Measurements from ENCODE around the gene NAV3.

The NAV3 gene

DNA sequence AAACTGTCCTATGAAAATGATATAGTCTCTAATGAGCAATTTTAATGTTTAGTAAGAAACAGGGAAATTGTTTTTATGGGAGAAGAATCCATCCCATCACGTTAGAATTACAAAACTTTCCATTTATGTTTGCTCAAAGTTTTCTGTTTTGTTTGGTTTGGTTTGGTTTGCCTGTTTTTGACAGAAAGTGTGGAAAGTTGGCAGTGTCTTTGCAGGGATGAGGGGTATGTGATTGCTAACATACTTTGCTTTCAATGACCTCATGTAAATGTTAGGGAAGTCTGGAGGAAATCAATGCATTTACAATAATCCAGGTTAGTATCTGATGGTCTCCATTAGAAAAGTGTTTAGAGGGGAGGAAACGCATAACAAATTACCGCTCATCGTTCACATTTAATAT, 12.3 kb upstream of the NAV3 start:
- no peaks in the 10 kb centered on the region for H3K27me3 Mint-ChIP-seq
- no peak overlapping the region for H3K4me3 Mint-ChIP-seq
- no peaks in the 10 kb centered on the region for H3K4me1 Mint-ChIP-seq
- H3K36me3 Mint-ChIP-seq = no peaks in the 10 kb centered on the region
- H3K9me3 Mint-ChIP-seq = no peaks in the 10 kb centered on the region
- no peak overlapping the region for H3K27ac Mint-ChIP-seq

DNA sequence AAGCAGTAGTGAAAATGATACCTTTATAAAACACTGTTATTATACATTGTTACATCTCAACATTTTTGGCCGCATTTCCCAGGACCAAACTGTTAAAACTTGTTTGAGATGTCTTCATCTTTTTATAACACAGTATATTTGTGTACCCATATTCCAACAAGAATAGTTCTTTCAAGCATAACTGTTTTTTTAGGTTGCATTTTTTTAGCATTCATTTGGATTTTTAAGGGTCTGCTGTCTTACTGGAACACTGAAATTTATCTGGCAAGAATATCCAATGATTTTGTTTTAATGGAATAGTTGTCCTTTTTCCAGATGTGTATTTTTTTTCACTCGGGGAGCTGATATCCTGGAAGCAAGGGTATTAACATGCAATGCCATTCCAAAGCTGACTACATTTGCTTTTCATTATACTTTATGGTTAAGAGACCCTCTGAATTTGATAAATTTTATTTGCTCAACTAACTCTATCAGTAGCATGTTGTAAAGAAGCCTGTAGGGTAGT, 8.9 kb upstream of the NAV3 start:
- H3K27me3 Mint-ChIP-seq = no peaks in the 10 kb centered on the region
- no peak overlapping the region for H3K27ac Mint-ChIP-seq
- no peaks in the 10 kb centered on the region for H3K36me3 Mint-ChIP-seq
- H3K4me1 Mint-ChIP-seq = no peaks in the 10 kb centered on the region
- no peak overlapping the region for H3K4me3 Mint-ChIP-seq
- H3K9me3 Mint-ChIP-seq = peaks cover 6% of the 10 kb centered on the region

DNA sequence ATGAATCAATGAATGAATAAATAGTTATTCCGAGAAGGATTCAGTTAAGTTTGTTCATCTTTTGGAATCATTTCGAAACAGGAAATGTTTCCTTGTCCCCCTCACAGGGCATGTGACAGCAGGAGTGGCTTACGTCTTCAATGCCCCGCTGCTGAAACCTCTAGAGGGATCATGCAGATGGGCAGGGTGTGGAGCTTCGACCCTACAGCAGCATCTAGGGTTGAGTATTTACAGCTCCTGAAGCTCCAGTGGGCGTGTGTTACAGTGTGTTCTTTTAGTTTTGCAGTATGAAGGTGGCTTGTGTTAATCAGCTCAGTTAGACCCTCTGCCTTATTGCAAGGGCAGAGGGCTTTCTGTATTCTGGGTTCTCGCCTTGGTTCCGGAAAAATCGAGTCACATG, 2.6 kb downstream of the NAV3 start:
- H3K4me1 Mint-ChIP-seq = no peaks in the 10 kb centered on the region

DNA sequence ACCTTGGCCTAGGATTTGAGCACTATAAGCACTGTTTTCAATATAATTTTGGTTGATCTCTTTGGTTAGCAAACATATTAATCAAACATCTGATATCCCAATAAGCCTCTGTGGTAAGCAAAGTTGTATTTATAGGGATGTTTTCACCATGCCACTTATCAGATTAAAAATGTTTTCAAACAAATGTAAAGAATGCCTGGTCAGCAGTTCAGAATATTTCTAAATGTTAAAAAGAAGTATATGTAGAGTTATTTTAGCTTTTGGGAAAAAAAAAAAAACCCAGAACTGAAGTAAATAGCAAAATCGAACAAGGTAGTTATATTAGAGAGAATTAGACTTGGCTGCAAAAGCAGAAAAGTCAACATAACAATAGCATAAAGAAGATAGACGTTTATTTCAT, 3.9 kb downstream of the NAV3 start:
- no peak overlapping the region for H3K4me3 Mint-ChIP-seq
- no peak overlapping the region for H3K27ac Mint-ChIP-seq
- no peaks in the 10 kb centered on the region for H3K9me3 Mint-ChIP-seq
- no peaks in the 10 kb centered on the region for H3K27me3 Mint-ChIP-seq
- no peaks in the 10 kb centered on the region for H3K36me3 Mint-ChIP-seq
- H3K4me1 Mint-ChIP-seq = no peaks in the 10 kb centered on the region

More for the DNA sequence above, 2.6 kb downstream of the NAV3 start:
- Mint-ChIP-seq H3K27me3 (no peaks in the 10 kb centered on the region), H3K4me3 (no peak overlapping the region), H3K27ac (no peak overlapping the region), H3K36me3 (no peaks in the 10 kb centered on the region), H3K9me3 (no peaks in the 10 kb centered on the region)

- no peaks in the 10 kb centered on the region for H3K27me3 Mint-ChIP-seq
- H3K4me3 Mint-ChIP-seq = no peak overlapping the region
- no peak overlapping the region for H3K27ac Mint-ChIP-seq
- H3K9me3 Mint-ChIP-seq = no peaks in the 10 kb centered on the region
- no peaks in the 10 kb centered on the region for H3K36me3 Mint-ChIP-seq
- H3K4me1 Mint-ChIP-seq = no peaks in the 10 kb centered on the region
Observed at GRCh38 chr12:77835969-77836368, 5.3 kb downstream of the NAV3 start.

- Mint-ChIP-seq H3K9me3 (no peaks in the 10 kb centered on the region), H3K36me3 (no peaks in the 10 kb centered on the region), H3K4me1 (no peaks in the 10 kb centered on the region)
Observed at GRCh38 chr12:77837876-77838291, 7.2 kb downstream of the NAV3 start.

GRCh38 chr12:77841521-77841920, 10.8 kb downstream of the NAV3 start:
- no peak overlapping the region for H3K4me3 Mint-ChIP-seq
- no peaks in the 10 kb centered on the region for H3K27me3 Mint-ChIP-seq
- no peaks in the 10 kb centered on the region for H3K36me3 Mint-ChIP-seq
- H3K4me1 Mint-ChIP-seq = no peaks in the 10 kb centered on the region
- no peaks in the 10 kb centered on the region for H3K9me3 Mint-ChIP-seq
- H3K27ac Mint-ChIP-seq = no peak overlapping the region

More at GRCh38 chr12:77837876-77838291, 7.2 kb downstream of the NAV3 start:
- H3K27me3 Mint-ChIP-seq = no peaks in the 10 kb centered on the region
- H3K4me3 Mint-ChIP-seq = no peak overlapping the region
- no peak overlapping the region for H3K27ac Mint-ChIP-seq

DNA sequence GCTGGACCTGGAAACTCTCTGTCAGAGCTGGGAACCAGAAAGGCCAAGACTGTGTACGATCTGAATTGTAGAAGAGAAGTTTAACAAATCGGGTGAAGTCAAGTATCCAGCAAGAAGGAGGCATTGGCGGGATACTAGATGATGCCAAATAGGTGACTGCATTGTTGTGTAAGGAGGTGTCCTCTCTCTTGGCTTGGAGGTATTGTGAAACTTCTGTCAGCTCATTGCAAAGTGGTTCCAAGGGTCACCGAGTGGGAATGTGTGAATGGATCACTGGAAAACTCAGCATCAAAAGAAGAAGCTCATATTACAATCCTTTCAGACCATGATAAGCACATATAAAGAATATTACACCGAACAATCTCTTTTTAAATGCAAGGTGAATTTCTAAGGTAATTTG, 11.7 kb downstream of the NAV3 start:
- Mint-ChIP-seq H3K4me3 (no peak overlapping the region), H3K4me1 (no peaks in the 10 kb centered on the region), H3K27me3 (no peaks in the 10 kb centered on the region), H3K36me3 (no peaks in the 10 kb centered on the region), H3K27ac (no peak overlapping the region), H3K9me3 (no peaks in the 10 kb centered on the region)

DNA sequence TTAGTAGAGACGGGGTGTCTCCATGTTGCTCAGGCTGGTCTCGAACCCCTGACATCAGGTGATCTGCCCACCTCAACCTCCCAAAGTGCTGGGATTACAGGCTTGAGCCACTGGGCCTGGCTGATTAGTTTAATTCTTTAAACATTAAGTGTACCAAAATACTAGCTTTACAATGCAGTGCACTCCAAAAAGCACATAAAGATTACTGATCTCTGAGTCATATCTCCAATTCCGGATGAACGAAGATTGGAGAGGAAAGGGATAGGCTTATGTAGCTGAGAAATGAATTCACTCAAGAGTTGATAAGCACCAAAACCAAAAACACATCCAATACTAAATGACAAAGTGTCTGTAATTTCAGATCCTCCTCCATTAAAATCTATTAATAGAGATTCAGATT, 15.1 kb downstream of the NAV3 start:
- H3K27me3 Mint-ChIP-seq = no peaks in the 10 kb centered on the region
- H3K36me3 Mint-ChIP-seq = no peaks in the 10 kb centered on the region
- no peaks in the 10 kb centered on the region for H3K9me3 Mint-ChIP-seq
- no peaks in the 10 kb centered on the region for H3K4me1 Mint-ChIP-seq
- H3K27ac Mint-ChIP-seq = no peak overlapping the region
- H3K4me3 Mint-ChIP-seq = no peak overlapping the region

DNA sequence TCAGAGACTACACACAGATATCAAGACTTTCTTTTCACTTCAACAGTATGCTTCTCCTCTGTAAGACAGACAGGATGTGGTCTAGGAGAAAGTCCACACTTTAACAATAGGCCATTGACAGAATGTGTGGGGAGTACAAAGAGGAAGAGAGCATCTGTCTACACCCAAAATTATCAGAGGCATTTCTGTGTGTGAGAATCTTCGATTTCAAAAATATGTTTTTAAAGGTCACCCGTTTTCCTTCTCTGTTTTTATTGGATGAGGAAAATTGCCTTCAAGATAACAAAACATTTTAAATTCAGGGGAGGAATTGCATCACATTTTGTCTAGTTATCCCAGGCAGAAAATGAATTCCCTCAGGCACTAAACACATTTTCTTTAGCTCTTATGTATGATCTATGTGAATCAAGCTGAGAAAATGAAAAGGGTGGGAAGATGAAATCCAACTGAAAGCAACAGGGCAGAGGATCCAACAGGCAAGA, 16.4 kb downstream of the NAV3 start:
- H3K36me3 Mint-ChIP-seq = no peaks in the 10 kb centered on the region
- no peaks in the 10 kb centered on the region for H3K4me1 Mint-ChIP-seq
- no peaks in the 10 kb centered on the region for H3K27me3 Mint-ChIP-seq
- no peak overlapping the region for H3K4me3 Mint-ChIP-seq
- H3K9me3 Mint-ChIP-seq = no peaks in the 10 kb centered on the region
- H3K27ac Mint-ChIP-seq = no peak overlapping the region

DNA sequence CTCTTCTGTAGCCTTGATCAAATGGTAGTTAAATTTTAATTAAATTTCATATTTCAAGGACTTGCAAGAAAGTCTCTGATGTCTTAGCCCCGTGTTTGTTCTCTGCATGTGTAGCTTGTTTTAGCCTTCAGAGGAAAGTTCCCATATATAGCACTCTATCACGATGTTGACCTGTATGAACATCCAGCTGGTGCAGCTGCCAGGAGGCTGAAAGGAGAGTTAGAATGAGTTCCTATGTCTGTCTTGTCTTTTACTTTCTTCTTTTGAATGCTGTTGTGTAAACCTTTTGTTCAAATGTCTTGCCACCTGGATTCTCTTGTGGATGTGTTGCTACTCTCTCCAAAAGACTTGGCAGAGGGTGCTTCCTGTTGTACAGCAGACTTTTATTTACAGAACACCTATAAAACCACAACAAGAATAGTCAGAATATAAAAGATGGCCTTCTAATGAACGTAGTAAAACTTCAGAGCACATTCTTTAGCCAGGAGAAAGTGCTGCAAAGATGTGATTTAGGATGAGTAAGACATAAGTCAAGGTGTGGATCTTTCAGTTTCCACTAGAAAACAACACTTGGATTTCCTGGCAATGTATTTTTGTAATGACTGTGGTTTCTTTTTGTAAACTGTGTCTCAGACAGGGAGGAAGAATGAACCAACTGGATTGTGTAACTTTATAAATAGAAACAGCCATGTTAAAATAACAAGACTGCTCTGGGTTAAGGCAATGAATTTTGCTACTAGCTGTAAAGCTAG, 17.2 kb downstream of the NAV3 start:
- H3K4me1 Mint-ChIP-seq = no peaks in the 10 kb centered on the region
- H3K9me3 Mint-ChIP-seq = peaks cover under 1% of the 10 kb centered on the region
- H3K27ac Mint-ChIP-seq = no peak overlapping the region
- no peak overlapping the region for H3K4me3 Mint-ChIP-seq
- no peaks in the 10 kb centered on the region for H3K36me3 Mint-ChIP-seq
- no peaks in the 10 kb centered on the region for H3K27me3 Mint-ChIP-seq

DNA sequence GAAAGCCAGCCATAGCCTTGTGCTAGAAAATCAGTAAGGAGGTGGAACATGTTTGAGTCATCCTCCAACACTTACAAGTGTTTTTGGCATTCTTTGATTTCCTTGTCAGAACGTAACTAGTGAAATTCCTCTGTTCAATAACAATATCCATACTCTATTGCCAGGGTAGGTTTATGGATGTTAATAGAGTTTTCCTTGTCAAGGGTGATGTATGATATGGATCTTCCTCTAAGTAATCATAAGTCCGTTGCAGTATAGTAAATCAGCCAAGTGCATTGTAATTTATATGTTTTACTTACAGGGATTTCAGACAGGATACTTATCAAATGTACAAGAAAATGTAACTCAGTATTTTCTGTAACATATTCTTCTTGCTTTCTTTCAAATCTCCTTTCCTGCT, 19.4 kb downstream of the NAV3 start:
- Mint-ChIP-seq H3K9me3 (peaks cover 6% of the 10 kb centered on the region), H3K27me3 (no peaks in the 10 kb centered on the region), H3K4me3 (no peak overlapping the region), H3K27ac (no peak overlapping the region), H3K36me3 (no peaks in the 10 kb centered on the region), H3K4me1 (no peaks in the 10 kb centered on the region)

GRCh38 chr12:77850698-77851097, 20.0 kb downstream of the NAV3 start:
- Mint-ChIP-seq H3K27ac (no peak overlapping the region), H3K4me3 (no peak overlapping the region), H3K9me3 (peaks cover 6% of the 10 kb centered on the region), H3K36me3 (no peaks in the 10 kb centered on the region), H3K27me3 (no peaks in the 10 kb centered on the region), H3K4me1 (no peaks in the 10 kb centered on the region)

- H3K9me3 Mint-ChIP-seq = peaks cover 6% of the 10 kb centered on the region
- no peak overlapping the region for H3K4me3 Mint-ChIP-seq
- no peaks in the 10 kb centered on the region for H3K36me3 Mint-ChIP-seq
- H3K4me1 Mint-ChIP-seq = no peaks in the 10 kb centered on the region
- H3K27ac Mint-ChIP-seq = no peak overlapping the region
- H3K27me3 Mint-ChIP-seq = no peaks in the 10 kb centered on the region
Observed at GRCh38 chr12:77855548-77855947, 24.9 kb downstream of the NAV3 start.

DNA sequence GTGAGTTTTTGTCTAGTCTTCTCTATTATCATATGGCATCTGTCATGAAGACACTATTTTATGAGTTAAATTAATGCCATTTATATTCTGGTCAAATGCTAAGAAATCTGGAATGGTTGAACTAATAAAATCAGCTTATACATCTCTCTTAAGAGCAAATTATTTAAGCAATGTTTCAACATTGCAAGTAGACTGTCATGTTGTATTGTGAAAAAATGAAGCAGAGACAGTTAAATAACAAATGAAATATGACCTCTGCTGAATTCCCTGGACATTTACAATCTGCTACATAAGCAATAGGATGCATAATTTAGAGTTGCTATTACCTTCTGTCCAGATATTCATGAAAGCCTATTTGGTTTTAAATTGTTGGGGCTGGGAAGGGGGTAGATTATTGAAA, 30.6 kb downstream of the NAV3 start:
- H3K4me3 Mint-ChIP-seq = no peak overlapping the region
- H3K4me1 Mint-ChIP-seq = no peaks in the 10 kb centered on the region
- H3K27me3 Mint-ChIP-seq = no peaks in the 10 kb centered on the region
- no peak overlapping the region for H3K27ac Mint-ChIP-seq
- H3K36me3 Mint-ChIP-seq = no peaks in the 10 kb centered on the region
- H3K9me3 Mint-ChIP-seq = no peaks in the 10 kb centered on the region

DNA sequence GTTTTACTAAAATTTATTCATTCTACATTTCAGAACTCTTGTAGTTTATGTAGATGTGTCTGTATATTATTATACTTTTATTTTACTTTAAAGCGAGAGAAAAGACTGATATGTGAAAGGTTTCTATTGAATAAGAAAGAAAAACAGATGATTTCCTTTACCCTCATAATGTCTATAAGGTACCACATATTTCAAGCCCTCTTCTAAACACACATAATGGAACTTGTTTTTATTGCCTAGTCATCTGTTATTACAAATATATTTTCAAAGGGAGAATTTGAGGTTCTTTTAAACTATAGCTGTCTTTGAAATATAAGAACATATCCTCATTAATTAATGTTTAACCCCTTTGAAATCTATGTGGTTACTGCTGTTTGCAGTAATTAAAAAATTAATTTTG, 34.5 kb downstream of the NAV3 start:
- Mint-ChIP-seq H3K4me3 (no peak overlapping the region), H3K27me3 (no peaks in the 10 kb centered on the region), H3K27ac (no peak overlapping the region), H3K9me3 (no peaks in the 10 kb centered on the region), H3K36me3 (no peaks in the 10 kb centered on the region), H3K4me1 (no peaks in the 10 kb centered on the region)

GRCh38 chr12:77878901-77879300, 48.2 kb downstream of the NAV3 start:
- H3K36me3 Mint-ChIP-seq = no peaks in the 10 kb centered on the region
- no peak overlapping the region for H3K4me3 Mint-ChIP-seq
- no peak overlapping the region for H3K27ac Mint-ChIP-seq
- peaks cover 8% of the 10 kb centered on the region for H3K9me3 Mint-ChIP-seq
- no peaks in the 10 kb centered on the region for H3K4me1 Mint-ChIP-seq
- no peaks in the 10 kb centered on the region for H3K27me3 Mint-ChIP-seq

Measured in activated naive CD4-positive, alpha-beta T cell treated with anti-CD3 and anti-CD28 coated beads, Interleukin-2, amount 50 U/mL, for 24 hours (primary cell).